Liver (tissue), 9 donors: ENCODE results near the gene SDR39U1. TPM values are rescaled to one million over a fixed set of nuclear protein-coding genes. Genes with fewer than 3 reads are reported as not detected.

Experiments used
- DNase-seq: peaks from one replicate; pipeline ENCODE4 v3.0.0-alpha.2; 2017; ENCODE audit warnings: low spot score
- H3K27ac ChIP-seq, 2 donors: one replicate each; pipeline ENCODE4 v1.7.0; 2013; ENCODE audit warnings: inconsistent platforms in 2 of 2, low read length in 2 of 2, control low read depth in 1 of 2, low read depth in 1 of 2, mild to moderate bottlenecking in 1 of 2
- H3K27me3 ChIP-seq, 4 donors: one replicate each; pipeline versions ENCODE4 v1.6.1 to v1.7.0; 2013; ENCODE audit warnings: low read length in 3 of 4, inconsistent platforms in 1 of 4, mild to moderate bottlenecking in 1 of 4, moderate library complexity in 1 of 4; ENCODE audit not compliant: control insufficient read depth in 4 of 4, insufficient read depth in 4 of 4
- H3K36me3 ChIP-seq, 4 donors: one replicate each; pipeline versions ENCODE4 v1.6.1 to v1.7.0; 2013; ENCODE audit warnings: low read length in 3 of 4, mild to moderate bottlenecking in 3 of 4, low read depth in 1 of 4, moderate library complexity in 1 of 4; ENCODE audit not compliant: control insufficient read depth in 4 of 4, insufficient read depth in 3 of 4
- H3K4me1 ChIP-seq, 4 donors: one replicate each; pipeline versions ENCODE4 v1.6.1 to v1.7.0; 2013; ENCODE audit warnings: low read length in 3 of 4, mild to moderate bottlenecking in 3 of 4, moderate library complexity in 1 of 4; ENCODE audit not compliant: control insufficient read depth in 4 of 4, insufficient read depth in 4 of 4
- H3K4me3 ChIP-seq, 3 donors: one replicate each; pipeline versions ENCODE4 v1.6.1 to v1.7.0; 2013; ENCODE audit warnings: low read length in 3 of 3, control low read depth in 1 of 3, low read depth in 1 of 3, mild to moderate bottlenecking in 1 of 3
- H3K9ac ChIP-seq, 2 donors: one replicate each; pipeline ENCODE4 v1.7.0; 2013; ENCODE audit warnings: low read length in 2 of 2, mild to moderate bottlenecking in 2 of 2, moderate library complexity in 2 of 2, control low read depth in 1 of 2, low read depth in 1 of 2
- H3K9me3 ChIP-seq, 4 donors: one replicate each; pipeline versions ENCODE4 v1.6.1 to v1.7.0; 2013; ENCODE audit warnings: low read length in 3 of 4; ENCODE audit not compliant: control insufficient read depth in 4 of 4
- EGR1 ChIP-seq, 2 donors: IDR thresholded peaks; 2 replicates each; pipeline ENCODE4 v1.6.1; 2016 to 2018; ENCODE audit warnings: antibody characterized with exemption in 2 of 2, low read depth in 2 of 2
- FOXA1 ChIP-seq: IDR thresholded peaks from 2 replicates; pipeline ENCODE4 v1.6.1; 2016; ENCODE audit warnings: antibody characterized with exemption
- FOXA2 ChIP-seq: IDR thresholded peaks from 2 replicates; pipeline ENCODE4 v1.6.1; 2016; ENCODE audit warnings: antibody characterized with exemption
- GABPA ChIP-seq, 2 donors: IDR thresholded peaks in 1 of 2; conservative IDR thresholded peaks in 1 of 2; 2 replicates each; pipeline ENCODE4 v1.6.1; 2016; ENCODE audit warnings: antibody characterized with exemption in 2 of 2, mild to moderate bottlenecking in 1 of 2, moderate library complexity in 1 of 2
- HNF4A ChIP-seq, 2 donors: conservative IDR thresholded peaks; 2 replicates each; pipeline ENCODE4 v1.6.1; 2016; ENCODE audit warnings: antibody characterized with exemption in 2 of 2, mild to moderate bottlenecking in 2 of 2
- HNF4G ChIP-seq: IDR thresholded peaks from 2 replicates; pipeline ENCODE4 v1.6.1; 2016; ENCODE audit warnings: antibody characterized with exemption
- JUND ChIP-seq, 2 donors: IDR thresholded peaks; 2 replicates each; pipeline ENCODE4 v1.6.1; 2016; ENCODE audit warnings: antibody characterized with exemption in 2 of 2
- NR2F2 ChIP-seq: IDR thresholded peaks from 2 replicates; pipeline ENCODE4 v1.6.1; 2016; ENCODE audit warnings: antibody characterized with exemption
- RAD21 ChIP-seq, 2 donors: IDR thresholded peaks; 2 replicates each; pipeline ENCODE4 v1.6.1; 2016; ENCODE audit warnings: antibody characterized with exemption in 2 of 2, mild to moderate bottlenecking in 2 of 2
- RXRA ChIP-seq, 2 donors: IDR thresholded peaks; 2 replicates each; pipeline ENCODE4 v1.6.1; 2017 to 2018; ENCODE audit warnings: antibody characterized with exemption in 2 of 2, mild to moderate bottlenecking in 1 of 2
- SP1 ChIP-seq: IDR thresholded peaks from 2 replicates; pipeline ENCODE4 v1.6.1; 2018; ENCODE audit warnings: antibody characterized with exemption, mild to moderate bottlenecking
- TAF1 ChIP-seq: conservative IDR thresholded peaks from 2 replicates; pipeline ENCODE4 v1.6.1; 2016; ENCODE audit warnings: antibody characterized with exemption, mild to moderate bottlenecking
- YY1 ChIP-seq: IDR thresholded peaks from 2 replicates; pipeline ENCODE4 v1.6.1; 2016; ENCODE audit warnings: antibody characterized with exemption, mild to moderate bottlenecking
- WGBS: extraction: QIAGEN DNeasy Blood & Tissue Kit; methylation state at CpG from one replicate; pipeline ENCODE4 v1.1.7; 2013; 5-methylcytosine and 5-hydroxymethylcytosine counted together
- polyA plus RNA-seq, 2 donors: library from polyadenylated mRNA; stranded (reverse) in 1 of 2; unstranded in 1 of 2; fragments of 200-250 nt in 1 of 2; fragments of >200 nt in 1 of 2; fragmentation: Nextera tagmentation in 1 of 2; extraction: Ambion mirVana in 1 of 2; gene quantifications; one replicate each; pipeline versions ENCODE4 v1.2.1 to v1.2.3, GENCODE V29; 2013 to 2015
- total RNA-seq, 2 donors: library from RNA; depleted of rRNA; stranded (reverse); fragments of >200 nt; gene quantifications; one replicate each; pipeline ENCODE4 v1.2.3, GENCODE V29; 2014
- TF ChIP-seq, protein P1 (sequence below): IDR thresholded peaks from 2 replicates; pipeline ENCODE4 v1.6.1; 2016; ENCODE audit warnings: antibody characterized with exemption
- TF ChIP-seq, protein P2 (sequence below): fragments of 150-350 bp; IDR thresholded peaks from 2 replicates; pipeline ENCODE4 v1.5.1; 2017; ENCODE audit warnings: improper control_type of control experiment, low read depth, low read length; ENCODE audit not compliant: missing input control
- TF ChIP-seq, protein P3 (sequence below): IDR thresholded peaks from 2 replicates; pipeline ENCODE4 v1.6.1; 2016; ENCODE audit warnings: antibody characterized with exemption, mild to moderate bottlenecking
- TF ChIP-seq, protein P4 (sequence below): IDR thresholded peaks from 2 replicates; pipeline ENCODE4 v1.6.1; 2016; ENCODE audit warnings: antibody characterized with exemption
- TF ChIP-seq, protein P5 (sequence below): IDR thresholded peaks from 2 replicates; pipeline ENCODE4 v1.6.1; 2016; ENCODE audit warnings: antibody characterized with exemption
- donor health status: healthy.
- donor health status: healthy.
- donor health status: healthy.
- donor health status: healthy.
- donor health status: healthy.

SDR39U1 gene
- total and polyA plus RNA-seq, 4 donors: 10.8 to 50.4 (median 25.9) TPM

DNA sequence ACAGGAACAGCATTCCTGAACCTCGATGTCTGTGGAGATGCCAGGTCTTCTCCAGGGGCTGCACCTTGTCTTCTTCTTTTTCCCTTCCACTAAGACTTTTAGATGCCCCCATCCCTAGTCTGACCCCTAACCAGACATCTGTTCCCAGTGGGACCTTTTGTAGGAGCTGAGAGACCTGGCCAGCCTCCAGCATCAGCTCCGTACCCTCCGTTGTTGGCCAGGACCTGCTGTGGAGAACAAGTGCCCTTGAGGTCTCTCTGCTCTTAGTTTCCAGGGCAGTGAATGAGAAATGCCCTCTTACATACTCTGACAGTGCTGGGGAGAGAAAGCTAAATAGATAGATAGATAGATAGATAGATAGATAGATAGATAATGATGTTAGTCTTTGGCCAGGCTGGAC is 16.8 kb upstream of the SDR39U1 start:
- Histone ChIP-seq H3K36me3 (no peaks in the 10 kb centered on the region), H3K27me3 (no peaks in the 10 kb centered on the region), H3K9ac (no peak overlapping the region), H3K27ac (no peak overlapping the region), H3K4me1 (no peaks in the 10 kb centered on the region), H3K9me3 (no peaks in the 10 kb centered on the region), H3K4me3 (no peak overlapping the region)
- 88% methylated on average over 3 of the region's 3 CpGs for WGBS
- TF ChIP-seq FOXA1: no peak
- TF ChIP-seq EGR1 (IDR thresholded peaks at IDR 0.05; ENCODE audit: low read depth in 2 of 2): no peak
- no peak for TF ChIP-seq YY1
- TF ChIP-seq RXRA (IDR thresholded peaks at IDR 0.05): no peak
- TF ChIP-seq, protein P1, sequence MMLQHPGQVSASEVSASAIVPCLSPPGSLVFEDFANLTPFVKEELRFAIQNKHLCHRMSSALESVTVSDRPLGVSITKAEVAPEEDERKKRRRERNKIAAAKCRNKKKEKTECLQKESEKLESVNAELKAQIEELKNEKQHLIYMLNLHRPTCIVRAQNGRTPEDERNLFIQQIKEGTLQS: no peak
- TF ChIP-seq, protein P2, sequence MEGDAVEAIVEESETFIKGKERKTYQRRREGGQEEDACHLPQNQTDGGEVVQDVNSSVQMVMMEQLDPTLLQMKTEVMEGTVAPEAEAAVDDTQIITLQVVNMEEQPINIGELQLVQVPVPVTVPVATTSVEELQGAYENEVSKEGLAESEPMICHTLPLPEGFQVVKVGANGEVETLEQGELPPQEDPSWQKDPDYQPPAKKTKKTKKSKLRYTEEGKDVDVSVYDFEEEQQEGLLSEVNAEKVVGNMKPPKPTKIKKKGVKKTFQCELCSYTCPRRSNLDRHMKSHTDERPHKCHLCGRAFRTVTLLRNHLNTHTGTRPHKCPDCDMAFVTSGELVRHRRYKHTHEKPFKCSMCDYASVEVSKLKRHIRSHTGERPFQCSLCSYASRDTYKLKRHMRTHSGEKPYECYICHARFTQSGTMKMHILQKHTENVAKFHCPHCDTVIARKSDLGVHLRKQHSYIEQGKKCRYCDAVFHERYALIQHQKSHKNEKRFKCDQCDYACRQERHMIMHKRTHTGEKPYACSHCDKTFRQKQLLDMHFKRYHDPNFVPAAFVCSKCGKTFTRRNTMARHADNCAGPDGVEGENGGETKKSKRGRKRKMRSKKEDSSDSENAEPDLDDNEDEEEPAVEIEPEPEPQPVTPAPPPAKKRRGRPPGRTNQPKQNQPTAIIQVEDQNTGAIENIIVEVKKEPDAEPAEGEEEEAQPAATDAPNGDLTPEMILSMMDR: no peak
- TF ChIP-seq HNF4G: no peak
- TF ChIP-seq SP1: no peak
- TF ChIP-seq HNF4A (conservative IDR thresholded peaks at IDR 0.05): no peak
- no peak for TF ChIP-seq TAF1
- no peak for TF ChIP-seq NR2F2
- TF ChIP-seq, protein P3, sequence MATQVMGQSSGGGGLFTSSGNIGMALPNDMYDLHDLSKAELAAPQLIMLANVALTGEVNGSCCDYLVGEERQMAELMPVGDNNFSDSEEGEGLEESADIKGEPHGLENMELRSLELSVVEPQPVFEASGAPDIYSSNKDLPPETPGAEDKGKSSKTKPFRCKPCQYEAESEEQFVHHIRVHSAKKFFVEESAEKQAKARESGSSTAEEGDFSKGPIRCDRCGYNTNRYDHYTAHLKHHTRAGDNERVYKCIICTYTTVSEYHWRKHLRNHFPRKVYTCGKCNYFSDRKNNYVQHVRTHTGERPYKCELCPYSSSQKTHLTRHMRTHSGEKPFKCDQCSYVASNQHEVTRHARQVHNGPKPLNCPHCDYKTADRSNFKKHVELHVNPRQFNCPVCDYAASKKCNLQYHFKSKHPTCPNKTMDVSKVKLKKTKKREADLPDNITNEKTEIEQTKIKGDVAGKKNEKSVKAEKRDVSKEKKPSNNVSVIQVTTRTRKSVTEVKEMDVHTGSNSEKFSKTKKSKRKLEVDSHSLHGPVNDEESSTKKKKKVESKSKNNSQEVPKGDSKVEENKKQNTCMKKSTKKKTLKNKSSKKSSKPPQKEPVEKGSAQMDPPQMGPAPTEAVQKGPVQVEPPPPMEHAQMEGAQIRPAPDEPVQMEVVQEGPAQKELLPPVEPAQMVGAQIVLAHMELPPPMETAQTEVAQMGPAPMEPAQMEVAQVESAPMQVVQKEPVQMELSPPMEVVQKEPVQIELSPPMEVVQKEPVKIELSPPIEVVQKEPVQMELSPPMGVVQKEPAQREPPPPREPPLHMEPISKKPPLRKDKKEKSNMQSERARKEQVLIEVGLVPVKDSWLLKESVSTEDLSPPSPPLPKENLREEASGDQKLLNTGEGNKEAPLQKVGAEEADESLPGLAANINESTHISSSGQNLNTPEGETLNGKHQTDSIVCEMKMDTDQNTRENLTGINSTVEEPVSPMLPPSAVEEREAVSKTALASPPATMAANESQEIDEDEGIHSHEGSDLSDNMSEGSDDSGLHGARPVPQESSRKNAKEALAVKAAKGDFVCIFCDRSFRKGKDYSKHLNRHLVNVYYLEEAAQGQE: no peak
- no peak for TF ChIP-seq RAD21 (IDR thresholded peaks at IDR 0.05)
- no peak for TF ChIP-seq JUND (IDR thresholded peaks at IDR 0.05)
- TF ChIP-seq, protein P4, sequence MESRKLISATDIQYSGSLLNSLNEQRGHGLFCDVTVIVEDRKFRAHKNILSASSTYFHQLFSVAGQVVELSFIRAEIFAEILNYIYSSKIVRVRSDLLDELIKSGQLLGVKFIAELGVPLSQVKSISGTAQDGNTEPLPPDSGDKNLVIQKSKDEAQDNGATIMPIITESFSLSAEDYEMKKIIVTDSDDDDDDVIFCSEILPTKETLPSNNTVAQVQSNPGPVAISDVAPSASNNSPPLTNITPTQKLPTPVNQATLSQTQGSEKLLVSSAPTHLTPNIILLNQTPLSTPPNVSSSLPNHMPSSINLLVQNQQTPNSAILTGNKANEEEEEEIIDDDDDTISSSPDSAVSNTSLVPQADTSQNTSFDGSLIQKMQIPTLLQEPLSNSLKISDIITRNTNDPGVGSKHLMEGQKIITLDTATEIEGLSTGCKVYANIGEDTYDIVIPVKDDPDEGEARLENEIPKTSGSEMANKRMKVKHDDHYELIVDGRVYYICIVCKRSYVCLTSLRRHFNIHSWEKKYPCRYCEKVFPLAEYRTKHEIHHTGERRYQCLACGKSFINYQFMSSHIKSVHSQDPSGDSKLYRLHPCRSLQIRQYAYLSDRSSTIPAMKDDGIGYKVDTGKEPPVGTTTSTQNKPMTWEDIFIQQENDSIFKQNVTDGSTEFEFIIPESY: no peak
- TF ChIP-seq, protein P5, sequence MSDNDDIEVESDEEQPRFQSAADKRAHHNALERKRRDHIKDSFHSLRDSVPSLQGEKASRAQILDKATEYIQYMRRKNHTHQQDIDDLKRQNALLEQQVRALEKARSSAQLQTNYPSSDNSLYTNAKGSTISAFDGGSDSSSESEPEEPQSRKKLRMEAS: no peak
- TF ChIP-seq GABPA (IDR thresholded peaks at IDR 0.05 in 1 of 2, conservative IDR thresholded peaks at IDR 0.05 in 1 of 2): no peak
- TF ChIP-seq FOXA2: no peak
- DNase-seq: no peak
